Activated naive CD4-positive, alpha-beta T cell treated with anti-CD3 and anti-CD28 coated beads, Interleukin-2, amount 50 U/mL, for 72 hours (primary cell): ENCODE data around the gene SHOC1. TPM values are rescaled to one million over a fixed set of nuclear protein-coding genes. Genes with fewer than 3 reads are reported as not detected.

Experiments
- ATAC-seq, 2 donors: fragments of 150-1000 bp; cut with Tn5 transposase; 2 replicates each; pipeline ENCODE4 v1.10.0; 2021; ENCODE audit warnings: mild to moderate bottlenecking in 2 of 2, moderate library complexity in 2 of 2
- DNase-seq, 2 donors: peaks; one replicate each; pipeline ENCODE4 v3.0.0; 2021 to 2022; ENCODE audit warnings: low spot score in 2 of 2
- H3K27ac Mint-ChIP-seq, 2 donors: one replicate each; pipeline ENCODE4 v1.8.0; 2022; ENCODE audit warnings: mild to moderate bottlenecking in 2 of 2, mixed read lengths in 2 of 2
- H3K36me3 Mint-ChIP-seq, 2 donors: one replicate each; pipeline ENCODE4 v1.8.0; 2022; ENCODE audit warnings: mixed read lengths in 2 of 2
- H3K9me3 Mint-ChIP-seq, 2 donors: one replicate each; pipeline ENCODE4 v1.8.0; 2022; ENCODE audit warnings: mixed read lengths in 2 of 2
- total RNA-seq, 2 donors: library from RNA; stranded (reverse); gene quantifications; one replicate each; pipeline ENCODE4 v1.2.3, GENCODE V29; 2022

Gene SHOC1
- total RNA-seq, 2 donors from 2014 or later: 0.04 TPM; not detected in 1

- Mint-ChIP-seq H3K36me3 (peaks cover 11 to 13% of the 10 kb centered on the region in 2 donors), H3K27ac (no peak overlapping the region)
Measured at GRCh38 chr9:111762556-111762955, 32.2 kb downstream of the SHOC1 start.

GRCh38 chr9:111759762-111760639 is 34.7 kb downstream of the SHOC1 start:
- ATAC-seq: peak; percentile 60 to 67
- peak in 1 of 2 donors; percentile 43 for DNase-seq
- no peaks in the 10 kb centered on the region for H3K36me3 Mint-ChIP-seq
- H3K9me3 Mint-ChIP-seq: no peaks in the 10 kb centered on the region
- no peak overlapping the region for H3K27ac Mint-ChIP-seq

More at GRCh38 chr9:111762556-111762955, 32.2 kb downstream of the SHOC1 start:
- peaks cover 8 to 15% of the 10 kb centered on the region in 2 donors for H3K9me3 Mint-ChIP-seq
- DNase-seq: no peak
- ATAC-seq: no peak

- Mint-ChIP-seq H3K36me3 (peaks cover 21 to 39% of the 10 kb centered on the region in 2 donors), H3K9me3 (peaks cover 8 to 18% of the 10 kb centered on the region in 2 donors), H3K27ac (no peak overlapping the region)
- DNase-seq (no peak), ATAC-seq (no peak)
Measured at GRCh38 chr9:111754800-111755199, 39.9 kb downstream of the SHOC1 start.

- Mint-ChIP-seq H3K27ac (peak overlapping the region in 1 of 2 donors; percentile 65), H3K9me3 (peaks cover 8 to 18% of the 10 kb centered on the region in 2 donors)
- DNase-seq: no peak
Measured at GRCh38 chr9:111752455-111752854, 42.3 kb downstream of the SHOC1 start.

More at GRCh38 chr9:111752455-111752854, 42.3 kb downstream of the SHOC1 start:
- ATAC-seq: peak; percentile 52 to 92
- peaks cover 26 to 43% of the 10 kb centered on the region in 2 donors for H3K36me3 Mint-ChIP-seq

Other genes starting within 250 kb of the SHOC1 start
- gene PTGR1, start 195.3 kb downstream of the SHOC1 start, total RNA-seq: 10 to 100 TPM in 1 of 2 donors, under 1 TPM in 1; 0.59 to 14.5 TPM
- 1 to 10 TPM; 4.2 to 4.4 TPM for gene DNAJC25, start 163.6 kb downstream of the SHOC1 start, total RNA-seq
- gene GNG10, start 133.3 kb downstream of the SHOC1 start, total RNA-seq: 10 to 100 TPM in 1 of 2 donors, 1 to 10 TPM in 1; 7.0 to 27.3 TPM
- gene UGCG, start 101.9 kb upstream of the SHOC1 start, total RNA-seq: 10 to 100 TPM; 12.5 to 23.5 TPM